NCI-H748 (cell line): ENCODE measurements around the gene OR2T5.
"Not testable (repeated sequence)": the region's sequence is repeated elsewhere in the genome, so short reads cannot be mapped to it uniquely, and the experiment has no call there.

Experiments used
- DNase-seq: peaks from one replicate; lab custom pipeline; 2025; ENCODE audit not compliant: unreplicated experiment; lab: John Stamatoyannopoulos, UW

OR2T5 gene

DNA sequence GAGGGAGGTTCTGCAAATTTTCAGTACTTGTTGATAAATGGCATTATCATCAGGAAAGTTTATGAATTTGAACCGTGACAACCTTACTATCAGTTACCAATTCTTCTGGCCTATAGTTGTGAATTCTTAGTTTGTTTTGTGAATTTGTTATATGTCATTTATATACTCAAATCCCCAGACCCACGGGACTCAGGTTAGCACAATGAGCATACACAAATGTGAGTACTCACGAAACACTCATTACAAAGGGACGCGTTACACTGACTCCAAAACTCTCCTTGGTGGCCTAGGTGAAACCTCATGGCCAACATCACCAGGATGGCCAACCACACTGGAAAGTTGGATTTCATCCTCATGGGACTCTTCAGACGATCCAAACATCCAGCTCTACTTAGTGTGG lies at the start of gene OR2T5:
Gene OR2T5, plus strand, starts transcription at position 301 of the 400 bp plus-strand sequence. Its CDS starts 0 bp downstream, at position 301.
- not testable (repeated sequence) for DNase-seq

DNA sequence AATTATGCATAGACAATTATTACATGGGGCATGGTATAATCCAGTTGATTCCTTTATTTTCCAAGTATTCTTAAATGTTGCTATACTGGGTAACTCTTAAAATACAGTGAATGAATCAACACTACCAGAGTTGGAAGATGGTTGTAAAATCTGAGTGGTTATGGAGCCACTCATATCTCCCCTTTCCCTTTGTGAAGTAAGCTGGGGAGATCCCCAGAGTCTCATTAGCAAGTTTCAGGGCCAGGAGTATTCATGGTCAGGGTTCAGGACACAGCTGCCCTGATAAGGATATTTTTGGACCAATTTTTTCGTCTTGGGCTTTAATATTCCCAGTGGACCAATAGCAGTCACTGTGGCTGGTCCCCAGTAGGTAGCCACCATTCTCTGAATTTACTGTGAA lies 49.7 kb upstream of the OR2T5 start:
- not testable (repeated sequence) for DNase-seq

DNA sequence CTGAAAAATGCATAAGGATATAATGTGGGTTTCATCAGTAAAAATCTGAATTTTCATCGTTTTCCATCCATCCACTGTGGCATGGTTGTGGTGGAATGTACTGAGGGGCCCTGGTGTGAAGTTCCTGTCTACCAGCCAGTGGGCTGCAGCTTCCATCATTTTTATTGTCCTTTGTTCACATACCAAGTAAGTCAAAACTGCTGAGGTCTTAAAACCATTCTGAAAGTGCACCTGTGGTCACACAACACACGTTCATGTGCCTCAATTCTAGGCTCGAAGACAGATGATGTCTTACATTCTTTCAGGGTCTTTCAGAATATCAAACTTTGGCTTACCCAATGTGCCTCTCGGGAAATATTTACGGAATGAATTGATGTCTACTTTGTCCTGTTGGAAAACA lies 49.1 kb upstream of the OR2T5 start:
- not testable (repeated sequence) for DNase-seq

DNA sequence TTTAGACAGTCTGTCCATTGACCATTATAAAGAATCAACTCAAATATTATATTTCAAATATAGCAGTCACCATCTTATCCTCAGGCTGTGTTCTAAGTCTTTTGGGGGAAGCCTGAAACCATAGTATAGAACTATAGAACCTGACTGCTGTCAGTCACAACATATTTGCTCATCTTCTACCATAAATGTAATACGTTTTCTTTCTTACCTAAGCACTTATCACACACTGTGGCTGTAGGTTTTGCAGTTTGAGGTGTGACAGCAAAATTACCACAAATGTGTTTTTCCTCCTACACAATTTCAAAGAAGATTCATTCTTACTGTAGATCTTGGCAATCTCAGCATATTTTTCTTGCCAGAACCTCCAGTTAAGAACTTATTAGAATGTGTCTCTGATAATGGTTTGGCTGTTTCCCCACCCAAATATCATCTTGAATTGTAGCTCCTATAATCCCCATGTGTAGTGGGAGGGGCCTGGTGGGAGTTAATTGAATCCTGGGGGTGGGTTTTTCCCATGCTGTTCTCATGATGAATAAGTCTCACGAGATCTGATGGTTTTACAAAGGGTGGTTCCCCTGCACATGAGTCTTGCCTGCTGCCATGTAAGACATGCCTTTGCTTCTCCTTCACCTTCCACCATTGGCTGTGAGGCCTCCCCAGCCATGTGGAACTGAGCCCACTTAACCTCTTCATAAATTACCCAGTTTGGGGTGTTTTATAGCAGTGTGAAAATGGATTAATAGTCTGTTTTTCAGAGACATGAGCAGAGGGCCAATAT lies 45.7 kb upstream of the OR2T5 start:
- not testable (repeated sequence) for DNase-seq

DNA sequence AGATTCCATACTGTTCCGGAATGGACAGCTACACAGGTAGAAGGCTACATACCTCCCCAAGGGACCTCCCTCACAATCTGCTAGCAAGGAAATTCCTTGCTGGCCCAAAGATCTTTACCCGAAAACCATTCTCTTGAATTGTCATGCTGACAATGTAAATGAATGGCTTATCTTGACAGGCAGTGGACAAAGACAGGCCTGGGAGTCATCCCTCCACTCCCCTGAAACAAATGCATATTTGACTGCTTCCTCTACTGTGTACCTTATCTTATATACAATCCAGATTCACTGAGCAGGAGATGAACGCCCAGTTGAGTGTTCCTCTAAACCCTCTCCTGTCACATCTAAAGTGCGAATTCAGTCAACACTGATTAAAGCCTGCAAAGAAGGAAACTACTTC lies 43.8 kb upstream of the OR2T5 start:
- not testable (repeated sequence) for DNase-seq

- not testable (repeated sequence) for DNase-seq
Observed at GRCh38 chr1:248445399-248445798, 43.0 kb upstream of the OR2T5 start, which contains the start of gene OR2T2. Gene OR2T2, plus strand, starts transcription at chr1:248445637. Its CDS starts 7,161 bp downstream, at chr1:248452798.

DNA sequence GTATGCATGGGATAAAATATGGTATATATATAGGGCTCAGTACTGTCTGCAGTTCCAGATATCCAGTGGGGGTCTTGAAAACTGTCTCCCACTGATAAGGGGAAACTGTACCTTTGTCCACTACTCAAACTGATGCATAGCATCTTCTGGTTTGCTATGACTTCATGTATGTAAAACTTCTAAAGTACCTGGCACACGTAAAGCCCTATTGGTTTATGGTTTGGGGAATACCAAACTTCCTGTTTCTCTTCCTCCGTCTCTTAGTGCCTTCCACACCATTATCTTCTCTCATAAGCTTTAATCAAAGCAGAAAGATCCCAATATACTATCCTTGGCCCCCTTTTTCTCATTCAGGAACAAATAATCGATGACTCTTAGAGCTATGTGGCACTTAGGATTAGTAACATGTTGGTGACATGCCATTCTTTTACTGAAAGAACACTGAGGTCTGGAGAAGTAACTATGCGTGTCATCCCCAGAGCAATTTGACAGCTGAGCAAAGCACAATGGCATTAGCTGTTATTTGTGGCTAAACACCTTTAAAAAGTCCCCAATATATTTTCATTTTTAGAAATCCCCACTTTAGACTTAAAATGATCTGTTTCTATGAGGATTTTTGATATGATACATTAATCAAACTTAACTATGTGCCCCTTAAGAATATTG lies 39.8 kb upstream of the OR2T5 start:
- DNase-seq = not testable (repeated sequence)

DNA sequence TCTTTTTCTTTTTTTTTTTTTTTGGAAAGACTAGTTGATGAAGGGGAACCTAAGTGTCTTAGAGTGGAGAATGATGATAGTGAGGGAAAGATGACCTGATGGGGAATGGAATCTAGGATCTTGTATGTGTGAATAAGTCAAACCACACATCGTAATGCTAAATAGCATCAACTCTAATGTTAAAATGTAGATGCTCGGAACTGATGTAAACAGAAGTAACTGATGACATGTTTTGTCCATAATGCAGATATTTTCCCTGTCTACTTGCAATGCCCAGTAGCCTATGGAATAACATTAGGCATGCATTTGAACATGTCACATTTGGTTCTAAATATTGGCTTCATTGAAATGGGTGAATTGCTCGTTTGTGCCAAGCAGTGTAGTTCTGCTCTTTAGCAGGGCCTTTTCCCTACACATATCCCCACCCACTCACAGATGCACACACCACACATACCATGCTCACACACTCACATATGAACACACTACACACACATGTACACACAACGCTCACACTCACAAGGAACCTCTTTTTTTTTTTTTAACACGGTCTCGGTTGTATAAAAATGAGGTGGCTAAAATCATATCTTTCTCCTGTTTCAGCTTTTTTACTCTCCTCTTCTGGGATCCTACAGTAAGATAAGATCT lies 38.4 kb upstream of the OR2T5 start:
- DNase-seq = not testable (repeated sequence)

GRCh38 chr1:248450466-248451145 lies 37.8 kb upstream of the OR2T5 start:
- not testable (repeated sequence) for DNase-seq

GRCh38 chr1:248453619-248454018 lies 34.8 kb upstream of the OR2T5 start:
- not testable (repeated sequence) for DNase-seq

GRCh38 chr1:248455045-248455444 lies 33.3 kb upstream of the OR2T5 start:
- DNase-seq = peak; percentile 18

GRCh38 chr1:248456635-248457034 lies 31.8 kb upstream of the OR2T5 start:
- DNase-seq = not testable (repeated sequence)

GRCh38 chr1:248459117-248459516 lies 29.3 kb upstream of the OR2T5 start:
- DNase-seq = not testable (repeated sequence)

GRCh38 chr1:248471154-248471553 lies 17.2 kb upstream of the OR2T5 start:
- no peak for DNase-seq

GRCh38 chr1:248472111-248472510 lies 16.3 kb upstream of the OR2T5 start:
- not testable (repeated sequence) for DNase-seq

DNA sequence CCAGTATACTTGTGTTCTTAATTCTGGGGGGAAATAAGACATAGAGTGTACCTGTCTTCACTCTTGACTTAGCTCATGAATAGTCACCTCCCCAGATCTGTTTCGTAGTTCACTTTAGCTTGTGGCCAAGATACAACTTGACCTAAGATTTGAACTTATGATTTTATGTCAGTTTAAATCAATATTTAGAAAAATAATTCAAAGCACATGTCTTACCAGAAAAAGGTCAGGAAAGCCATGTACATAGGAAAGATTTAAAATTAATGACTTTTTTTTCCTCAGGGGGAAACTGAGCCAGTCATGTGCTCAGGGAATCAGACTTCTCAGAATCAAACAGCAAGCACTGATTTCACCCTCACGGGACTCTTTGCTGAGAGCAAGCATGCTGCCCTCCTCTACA lies 15.3 kb upstream of the OR2T5 start, which contains the start of gene OR2T3:
Gene OR2T3, plus strand, starts transcription at position 301 of the 400 bp plus-strand sequence. Its CDS starts 0 bp downstream, at position 301.
- DNase-seq = not testable (repeated sequence)

GRCh38 chr1:248475660-248476059 lies 12.7 kb upstream of the OR2T5 start:
- not testable (repeated sequence) for DNase-seq

GRCh38 chr1:248481686-248482579 lies 6.5 kb upstream of the OR2T5 start:
- not testable (repeated sequence) for DNase-seq

DNA sequence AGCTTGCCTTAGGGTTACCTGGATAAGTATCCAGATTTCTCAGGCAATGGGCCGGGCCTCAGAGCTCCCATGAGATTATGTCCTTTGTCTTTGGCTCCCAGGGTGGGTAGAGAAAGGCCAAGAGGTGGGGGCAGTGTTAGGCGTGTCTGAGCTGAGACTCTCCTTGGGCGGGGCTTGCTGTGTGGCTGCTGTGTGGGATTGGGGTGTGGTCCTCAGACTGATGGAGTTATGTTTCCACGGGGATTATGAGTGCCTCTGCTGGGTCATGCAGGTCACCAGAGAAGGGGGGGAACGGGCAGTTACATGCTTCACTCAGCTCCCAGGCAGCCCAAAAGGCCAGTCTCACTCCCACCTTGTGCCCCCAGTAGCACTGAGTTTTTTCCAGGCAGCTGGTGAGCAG lies 8.3 kb downstream of the OR2T5 start:
- not testable (repeated sequence) for DNase-seq
